ENCODE data around the gene SERPINC1. TPM values are rescaled to one million over a fixed set of nuclear protein-coding genes. Genes with fewer than 3 reads are reported as not detected.
"Not testable (repeated sequence)": the region's sequence is repeated elsewhere in the genome, so short reads cannot be mapped to it uniquely, and the experiment has no call there.

Gene SERPINC1
- total RNA-seq, 2 donors from 2014 or later: 0.31 TPM; not detected in 1

- H3K27ac ChIP-seq: no peak overlapping the region
- peaks cover 48% of the 10 kb centered on the region for H3K36me3 ChIP-seq
- DNase-seq (ENCODE audit: low spot score): no peak
- H3K4me1 ChIP-seq: peaks cover 0 to 42% of the 10 kb centered on the region in 2 donors
- no peak overlapping the region for H3K4me3 ChIP-seq
- H3K9me3 ChIP-seq: no peaks in the 10 kb centered on the region
- TF ChIP-seq, protein P1, sequence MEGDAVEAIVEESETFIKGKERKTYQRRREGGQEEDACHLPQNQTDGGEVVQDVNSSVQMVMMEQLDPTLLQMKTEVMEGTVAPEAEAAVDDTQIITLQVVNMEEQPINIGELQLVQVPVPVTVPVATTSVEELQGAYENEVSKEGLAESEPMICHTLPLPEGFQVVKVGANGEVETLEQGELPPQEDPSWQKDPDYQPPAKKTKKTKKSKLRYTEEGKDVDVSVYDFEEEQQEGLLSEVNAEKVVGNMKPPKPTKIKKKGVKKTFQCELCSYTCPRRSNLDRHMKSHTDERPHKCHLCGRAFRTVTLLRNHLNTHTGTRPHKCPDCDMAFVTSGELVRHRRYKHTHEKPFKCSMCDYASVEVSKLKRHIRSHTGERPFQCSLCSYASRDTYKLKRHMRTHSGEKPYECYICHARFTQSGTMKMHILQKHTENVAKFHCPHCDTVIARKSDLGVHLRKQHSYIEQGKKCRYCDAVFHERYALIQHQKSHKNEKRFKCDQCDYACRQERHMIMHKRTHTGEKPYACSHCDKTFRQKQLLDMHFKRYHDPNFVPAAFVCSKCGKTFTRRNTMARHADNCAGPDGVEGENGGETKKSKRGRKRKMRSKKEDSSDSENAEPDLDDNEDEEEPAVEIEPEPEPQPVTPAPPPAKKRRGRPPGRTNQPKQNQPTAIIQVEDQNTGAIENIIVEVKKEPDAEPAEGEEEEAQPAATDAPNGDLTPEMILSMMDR (IDR thresholded peaks at IDR 0.05): no peak
- no peaks in the 10 kb centered on the region for H3K27me3 ChIP-seq
Observed at GRCh38 chr1:173864179-173864867, 52.8 kb downstream of the SERPINC1 start.

- H3K4me1 ChIP-seq: peaks cover 0 to 37% of the 10 kb centered on the region in 2 donors
- H3K27me3 ChIP-seq: no peaks in the 10 kb centered on the region
- H3K36me3 ChIP-seq: peaks cover 54% of the 10 kb centered on the region
- TF ChIP-seq, protein P1 (IDR thresholded peaks at IDR 0.05): no peak
- H3K9me3 ChIP-seq: no peaks in the 10 kb centered on the region
- no peak for DNase-seq (ENCODE audit: low spot score)
- H3K4me3 ChIP-seq: no peak overlapping the region
- no peak overlapping the region for H3K27ac ChIP-seq
Observed at GRCh38 chr1:173863224-173864161, 53.6 kb downstream of the SERPINC1 start.

DNA sequence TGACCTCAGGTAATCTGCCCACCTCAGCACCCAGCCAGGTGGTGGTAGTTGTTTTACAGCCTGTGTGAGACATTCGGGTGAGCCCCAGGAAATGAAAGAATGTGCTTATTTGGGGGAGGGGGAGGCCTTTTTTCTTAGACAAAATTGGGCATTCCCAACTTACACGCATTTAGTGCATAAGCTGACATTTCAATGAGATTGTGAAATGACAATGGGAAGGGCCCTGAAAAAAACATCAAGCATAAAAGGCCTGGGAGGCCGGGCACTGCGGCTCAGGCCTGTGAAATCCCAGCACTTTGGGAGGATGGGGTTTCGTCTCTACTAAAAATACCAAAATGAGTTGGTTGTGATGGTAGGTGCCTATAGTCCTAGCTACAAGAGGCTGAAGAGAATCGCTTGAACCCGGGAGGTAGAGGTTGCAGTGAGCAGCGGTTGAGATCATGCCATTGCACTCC is 54.3 kb downstream of the SERPINC1 start:
- no peaks in the 10 kb centered on the region for H3K9me3 ChIP-seq
- peaks cover 61% of the 10 kb centered on the region for H3K36me3 ChIP-seq
- no peak overlapping the region for H3K27ac ChIP-seq
- H3K4me3 ChIP-seq: no peak overlapping the region
- TF ChIP-seq, protein P1 (IDR thresholded peaks at IDR 0.05): no peak
- H3K27me3 ChIP-seq: no peaks in the 10 kb centered on the region
- DNase-seq (ENCODE audit: low spot score): no peak
- peaks cover 0 to 37% of the 10 kb centered on the region in 2 donors for H3K4me1 ChIP-seq

DNA sequence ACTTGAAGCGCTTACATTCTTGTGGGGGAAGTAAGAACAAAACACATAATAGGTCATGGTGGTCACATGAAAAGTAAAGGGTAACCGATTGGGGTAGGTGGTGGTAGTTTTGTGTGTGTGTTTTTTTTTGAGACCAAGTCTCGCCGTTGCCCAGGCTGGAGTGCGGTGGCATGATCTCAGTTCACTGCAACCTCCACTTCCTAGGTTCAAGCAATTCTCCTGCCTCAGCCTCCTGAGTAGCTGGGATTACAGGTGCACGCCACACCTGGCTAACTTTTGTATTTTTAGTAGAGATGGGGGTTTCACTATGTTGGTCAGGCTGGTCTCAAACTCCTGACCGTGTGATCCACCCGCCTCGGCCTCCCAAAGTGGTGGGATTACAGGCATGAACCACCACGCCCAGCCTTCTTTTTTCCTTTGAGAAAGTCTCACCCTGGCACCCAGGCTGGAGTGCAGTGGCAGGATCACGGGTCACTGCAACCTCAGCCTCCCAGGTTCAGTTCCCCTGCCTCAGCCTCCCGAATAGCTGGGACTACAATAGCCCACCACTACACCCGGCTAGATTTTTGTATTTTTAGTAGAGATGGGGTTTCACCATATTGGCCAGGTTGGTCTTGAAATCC is 54.9 kb downstream of the SERPINC1 start:
- Histone ChIP-seq H3K36me3 (peaks cover 66% of the 10 kb centered on the region), H3K4me1 (peaks cover 0 to 35% of the 10 kb centered on the region in 2 donors)
- H3K27me3 ChIP-seq; H3K4me3 ChIP-seq; DNase-seq (ENCODE audit: low spot score); H3K27ac ChIP-seq; H3K9me3 ChIP-seq: not testable (repeated sequence)

DNA sequence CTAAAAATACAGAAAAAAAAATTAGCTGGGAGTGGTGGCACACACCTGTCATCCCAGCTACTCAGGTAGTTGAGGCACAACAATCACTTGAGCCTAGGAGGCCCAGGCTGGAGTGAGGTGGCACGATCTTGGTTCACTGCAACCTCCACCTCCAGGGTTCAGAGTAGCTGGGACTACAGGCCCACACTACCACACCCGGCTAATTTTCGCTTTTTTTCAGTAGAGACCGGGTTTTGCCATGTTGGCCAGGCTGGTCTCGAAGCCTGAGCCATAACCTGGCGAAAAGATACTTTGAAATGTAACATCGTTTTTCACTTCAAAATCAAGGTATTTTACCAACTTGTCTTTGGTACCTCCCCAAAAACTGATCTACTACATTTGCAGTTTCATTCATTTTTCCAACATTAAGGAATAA is 55.4 kb downstream of the SERPINC1 start:
- TF ChIP-seq, protein P1 (IDR thresholded peaks at IDR 0.05): no peak
- H3K27ac ChIP-seq: no peak overlapping the region
- DNase-seq (ENCODE audit: low spot score): no peak
- H3K4me3 ChIP-seq: no peak overlapping the region
- H3K9me3 ChIP-seq: no peaks in the 10 kb centered on the region
- H3K27me3 ChIP-seq: no peaks in the 10 kb centered on the region
- H3K4me1 ChIP-seq: peaks cover 0 to 29% of the 10 kb centered on the region in 2 donors
- peaks cover 62% of the 10 kb centered on the region for H3K36me3 ChIP-seq

DNA sequence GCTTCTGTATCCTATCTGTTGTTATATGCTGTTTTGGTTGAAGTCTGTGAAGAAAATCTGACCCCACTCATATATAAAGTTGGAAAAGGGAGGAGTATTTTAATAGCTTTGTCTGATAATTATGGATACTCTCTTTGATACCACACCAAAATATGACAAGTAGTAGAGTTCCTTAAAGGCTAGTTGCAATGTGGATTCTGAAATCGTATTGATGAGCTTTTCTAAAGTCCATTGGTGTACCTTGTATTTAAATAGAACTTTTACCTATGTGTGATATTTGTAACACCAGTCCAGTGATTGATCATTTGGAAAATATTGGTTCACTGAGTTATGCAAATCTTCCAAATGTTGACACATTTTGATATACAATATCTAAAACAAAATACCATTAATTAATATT is 57.1 kb downstream of the SERPINC1 start:
- Histone ChIP-seq H3K36me3 (peaks cover 46% of the 10 kb centered on the region), H3K27me3 (no peaks in the 10 kb centered on the region), H3K4me3 (no peak overlapping the region), H3K27ac (no peak overlapping the region), H3K9me3 (no peaks in the 10 kb centered on the region), H3K4me1 (peaks cover 0 to 13% of the 10 kb centered on the region in 2 donors)
- TF ChIP-seq, protein P1 (IDR thresholded peaks at IDR 0.05): no peak
- no peak for DNase-seq (ENCODE audit: low spot score)

- not testable (repeated sequence) for DNase-seq (ENCODE audit: low spot score); H3K4me3 ChIP-seq; H3K4me1 ChIP-seq; H3K9me3 ChIP-seq; H3K27ac ChIP-seq; H3K27me3 ChIP-seq
- H3K36me3 ChIP-seq: peaks cover 42% of the 10 kb centered on the region
Observed at GRCh38 chr1:173859547-173859946, 57.6 kb downstream of the SERPINC1 start.

All from right atrium auricular region (tissue), 2 donors.